Measurements from ENCODE around the gene SCARB2. TPM values are rescaled to one million over a fixed set of nuclear protein-coding genes. Genes with fewer than 3 reads are reported as not detected.

Gene SCARB2
- total RNA-seq, 1 donor from 2014 or later: 1.9 TPM

GRCh38 chr4:76238701-76239100, 25.1 kb upstream of the SCARB2 start:
- DNase-seq (ENCODE audit: low spot score): no peak
- H3K4me3 Mint-ChIP-seq (ENCODE audit: low read depth): no peak overlapping the region
- peaks cover 14% of the 10 kb centered on the region for H3K27me3 Mint-ChIP-seq (ENCODE audit: low read depth)
- H3K27ac Mint-ChIP-seq: no peak overlapping the region
- intact Hi-C loops (cut with micrococcal nuclease): no loop called here
- H3K36me3 Mint-ChIP-seq (ENCODE audit: low read depth): no peaks in the 10 kb centered on the region
- H3K9me3 Mint-ChIP-seq: peaks cover 9% of the 10 kb centered on the region
- no peaks in the 10 kb centered on the region for H3K4me1 Mint-ChIP-seq (ENCODE audit: low read depth)

- Mint-ChIP-seq H3K4me1 (ENCODE audit: low read depth) (no peaks in the 10 kb centered on the region), H3K27me3 (ENCODE audit: low read depth) (peaks cover 14% of the 10 kb centered on the region), H3K27ac (no peak overlapping the region), H3K36me3 (ENCODE audit: low read depth) (no peaks in the 10 kb centered on the region), H3K9me3 (peaks cover 9% of the 10 kb centered on the region), H3K4me3 (ENCODE audit: low read depth) (no peak overlapping the region)
- intact Hi-C loops (cut with micrococcal nuclease): no loop called here
- no peak for DNase-seq (ENCODE audit: low spot score)
Observed at GRCh38 chr4:76238236-76238635, 24.6 kb upstream of the SCARB2 start.

- no peak for DNase-seq (ENCODE audit: low spot score)
- intact Hi-C loops (cut with micrococcal nuclease): no loop called here
- no peak overlapping the region for H3K4me3 Mint-ChIP-seq (ENCODE audit: low read depth)
- no peaks in the 10 kb centered on the region for H3K4me1 Mint-ChIP-seq (ENCODE audit: low read depth)
- H3K27ac Mint-ChIP-seq: no peak overlapping the region
- H3K9me3 Mint-ChIP-seq: peaks cover 8% of the 10 kb centered on the region
- H3K27me3 Mint-ChIP-seq (ENCODE audit: low read depth): peaks cover 7% of the 10 kb centered on the region
- no peaks in the 10 kb centered on the region for H3K36me3 Mint-ChIP-seq (ENCODE audit: low read depth)
Observed at GRCh38 chr4:76235915-76236314, 22.3 kb upstream of the SCARB2 start.

- Mint-ChIP-seq H3K27me3 (ENCODE audit: low read depth) (peaks cover 4% of the 10 kb centered on the region), H3K9me3 (peaks cover 3% of the 10 kb centered on the region), H3K4me1 (ENCODE audit: low read depth) (no peaks in the 10 kb centered on the region), H3K36me3 (ENCODE audit: low read depth) (no peaks in the 10 kb centered on the region), H3K27ac (no peak overlapping the region), H3K4me3 (ENCODE audit: low read depth) (no peak overlapping the region)
- DNase-seq (ENCODE audit: low spot score): no peak
- intact Hi-C loops (cut with micrococcal nuclease): no loop called here
Observed at GRCh38 chr4:76235407-76235806, 21.8 kb upstream of the SCARB2 start.

- no peaks in the 10 kb centered on the region for H3K4me1 Mint-ChIP-seq (ENCODE audit: low read depth)
- intact Hi-C loops (cut with micrococcal nuclease): no loop called here
Observed at GRCh38 chr4:76234679-76235044, 21.0 kb upstream of the SCARB2 start.

GRCh38 chr4:76233967-76234678, 20.5 kb upstream of the SCARB2 start:
- no peaks in the 10 kb centered on the region for H3K4me1 Mint-ChIP-seq (ENCODE audit: low read depth)
- intact Hi-C loops (cut with micrococcal nuclease): no loop called here
- H3K4me3 Mint-ChIP-seq (ENCODE audit: low read depth): no peak overlapping the region
- H3K36me3 Mint-ChIP-seq (ENCODE audit: low read depth): no peaks in the 10 kb centered on the region
- H3K27ac Mint-ChIP-seq: no peak overlapping the region
- DNase-seq (ENCODE audit: low spot score): no peak
- peaks cover 5% of the 10 kb centered on the region for H3K27me3 Mint-ChIP-seq (ENCODE audit: low read depth)
- no peaks in the 10 kb centered on the region for H3K9me3 Mint-ChIP-seq

More at GRCh38 chr4:76234679-76235044, 21.0 kb upstream of the SCARB2 start:
- no peak overlapping the region for H3K4me3 Mint-ChIP-seq (ENCODE audit: low read depth)
- no peaks in the 10 kb centered on the region for H3K36me3 Mint-ChIP-seq (ENCODE audit: low read depth)
- peaks cover 4% of the 10 kb centered on the region for H3K27me3 Mint-ChIP-seq (ENCODE audit: low read depth)
- no peak overlapping the region for H3K27ac Mint-ChIP-seq
- DNase-seq (ENCODE audit: low spot score): no peak
- H3K9me3 Mint-ChIP-seq: no peaks in the 10 kb centered on the region

GRCh38 chr4:76233529-76233928, 19.9 kb upstream of the SCARB2 start:
- Mint-ChIP-seq H3K27ac (no peak overlapping the region), H3K4me3 (ENCODE audit: low read depth) (no peak overlapping the region), H3K4me1 (ENCODE audit: low read depth) (no peaks in the 10 kb centered on the region), H3K27me3 (ENCODE audit: low read depth) (peaks cover 7% of the 10 kb centered on the region), H3K9me3 (no peaks in the 10 kb centered on the region), H3K36me3 (ENCODE audit: low read depth) (no peaks in the 10 kb centered on the region)
- intact Hi-C loops (cut with micrococcal nuclease): no loop called here
- no peak for DNase-seq (ENCODE audit: low spot score)

- H3K27me3 Mint-ChIP-seq (ENCODE audit: low read depth): peaks cover 7% of the 10 kb centered on the region
- no peak overlapping the region for H3K4me3 Mint-ChIP-seq (ENCODE audit: low read depth)
- intact Hi-C loops (cut with micrococcal nuclease): no loop called here
- H3K27ac Mint-ChIP-seq: no peak overlapping the region
- H3K36me3 Mint-ChIP-seq (ENCODE audit: low read depth): no peaks in the 10 kb centered on the region
- no peaks in the 10 kb centered on the region for H3K9me3 Mint-ChIP-seq
- no peaks in the 10 kb centered on the region for H3K4me1 Mint-ChIP-seq (ENCODE audit: low read depth)
- no peak for DNase-seq (ENCODE audit: low spot score)
Observed at GRCh38 chr4:76233083-76233482, 19.5 kb upstream of the SCARB2 start.

GRCh38 chr4:76232681-76233080, 19.1 kb upstream of the SCARB2 start:
- DNase-seq (ENCODE audit: low spot score): no peak
- intact Hi-C loops (cut with micrococcal nuclease): no loop called here
- H3K27ac Mint-ChIP-seq: no peak overlapping the region
- H3K36me3 Mint-ChIP-seq (ENCODE audit: low read depth): no peaks in the 10 kb centered on the region
- H3K9me3 Mint-ChIP-seq: no peaks in the 10 kb centered on the region
- no peaks in the 10 kb centered on the region for H3K4me1 Mint-ChIP-seq (ENCODE audit: low read depth)
- peaks cover 8% of the 10 kb centered on the region for H3K27me3 Mint-ChIP-seq (ENCODE audit: low read depth)
- H3K4me3 Mint-ChIP-seq (ENCODE audit: low read depth): no peak overlapping the region

GRCh38 chr4:76226418-76226817, 12.8 kb upstream of the SCARB2 start:
- Mint-ChIP-seq H3K4me1 (ENCODE audit: low read depth) (no peaks in the 10 kb centered on the region), H3K27me3 (ENCODE audit: low read depth) (peaks cover 20% of the 10 kb centered on the region), H3K9me3 (no peaks in the 10 kb centered on the region)

GRCh38 chr4:76224171-76224570, 10.5 kb upstream of the SCARB2 start:
- intact Hi-C loops (cut with micrococcal nuclease): no loop called here
- Mint-ChIP-seq H3K9me3 (no peaks in the 10 kb centered on the region), H3K27ac (no peak overlapping the region), H3K4me1 (ENCODE audit: low read depth) (peaks cover 2% of the 10 kb centered on the region), H3K27me3 (ENCODE audit: low read depth) (peaks cover 23% of the 10 kb centered on the region), H3K4me3 (ENCODE audit: low read depth) (no peak overlapping the region), H3K36me3 (ENCODE audit: low read depth) (no peaks in the 10 kb centered on the region)
- DNase-seq (ENCODE audit: low spot score): no peak

More at GRCh38 chr4:76226418-76226817, 12.8 kb upstream of the SCARB2 start:
- no peak overlapping the region for H3K4me3 Mint-ChIP-seq (ENCODE audit: low read depth)
- no peak overlapping the region for H3K27ac Mint-ChIP-seq
- intact Hi-C loops (cut with micrococcal nuclease): no loop called here
- DNase-seq (ENCODE audit: low spot score): no peak
- H3K36me3 Mint-ChIP-seq (ENCODE audit: low read depth): no peaks in the 10 kb centered on the region

GRCh38 chr4:76219299-76220055, 5.9 kb upstream of the SCARB2 start:
- Mint-ChIP-seq H3K36me3 (ENCODE audit: low read depth) (no peaks in the 10 kb centered on the region), H3K27me3 (ENCODE audit: low read depth) (peaks cover 35% of the 10 kb centered on the region), H3K4me3 (ENCODE audit: low read depth) (no peak overlapping the region), H3K27ac (no peak overlapping the region), H3K4me1 (ENCODE audit: low read depth) (peaks cover 4% of the 10 kb centered on the region), H3K9me3 (no peaks in the 10 kb centered on the region)
- DNase-seq (ENCODE audit: low spot score): no peak
- intact Hi-C loops (cut with micrococcal nuclease): no loop called here

- Mint-ChIP-seq H3K27me3 (ENCODE audit: low read depth) (peaks cover 42% of the 10 kb centered on the region), H3K9me3 (no peaks in the 10 kb centered on the region), H3K27ac (no peak overlapping the region), H3K36me3 (ENCODE audit: low read depth) (peaks cover 2% of the 10 kb centered on the region), H3K4me3 (ENCODE audit: low read depth) (no peak overlapping the region), H3K4me1 (ENCODE audit: low read depth) (peaks cover 18% of the 10 kb centered on the region)
- no peak for DNase-seq (ENCODE audit: low spot score)
- intact Hi-C loops (cut with micrococcal nuclease): no loop called here
Observed at GRCh38 chr4:76216975-76217814, 3.6 kb upstream of the SCARB2 start.

Measured in activated T-helper 2 cell treated with anti-CD3 and anti-CD28 coated beads, Interferon-gamma antibody, Interleukin-2, Interleukin-4, amounts not matched to agents 10 μg/mL and 5 μg/mL and 100 μg/mL, durations not matched to agents 14 hours and 24 hours and 36 hours (primary cell).